ENCODE results near the gene IFT57. TPM values are rescaled to one million over a fixed set of nuclear protein-coding genes. Genes with fewer than 3 reads are reported as not detected.

Gene IFT57
- total and polyA plus RNA-seq, 2 of the 8 experiments (the other 6 are each of a cell fraction or from before 2014, with no cell fraction given): 15.1 to 27.8 TPM

DNA sequence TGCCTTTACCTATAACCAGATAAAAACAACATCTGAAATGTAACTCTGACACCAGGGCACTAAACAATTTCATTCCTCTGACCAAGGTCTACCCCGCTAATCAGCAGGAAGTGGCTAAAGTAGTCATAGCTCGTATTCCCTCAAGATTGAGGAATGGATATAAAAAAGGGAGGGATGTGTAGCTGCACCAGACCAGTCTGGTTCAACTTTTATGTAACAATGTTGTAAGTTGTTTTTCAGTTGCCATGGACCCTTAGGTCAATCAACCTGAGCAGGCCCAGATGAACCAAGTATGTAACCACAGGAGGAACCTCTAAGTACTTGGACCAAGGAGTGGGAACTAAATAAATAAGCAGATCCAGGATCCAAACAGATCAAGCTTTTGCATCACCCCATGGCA, 28.4 kb upstream of the IFT57 start:
- Histone ChIP-seq H3K14ac (ENCODE audit: insufficient read length) (no peak overlapping the region), H2BK120ac (replicated peaks; ENCODE audit: low read depth, low read length) (no peak overlapping the region), H4K91ac (replicated peaks; ENCODE audit: insufficient read length, low read length) (no peak overlapping the region), H3K4me1 (replicated peaks in 1 of 4; ENCODE audit: control insufficient read depth in 3 of 4, insufficient read depth in 4 of 4, low read length in 3 of 4) (no peaks in the 10 kb centered on the region), H3K56ac (replicated peaks; ENCODE audit: insufficient read length, low read depth, low read length) (no peak overlapping the region), H3K79me2 (ENCODE audit: control insufficient read depth in 1 of 2, insufficient read depth in 2 of 2, low read length in 2 of 2) (no peaks in the 10 kb centered on the region), H3K4ac (replicated peaks; ENCODE audit: insufficient read length, low read depth, low read length) (no peak overlapping the region), H3K23ac (ENCODE audit: insufficient read length) (no peak overlapping the region), H3K79me1 (ENCODE audit: low read depth, low read length) (no peaks in the 10 kb centered on the region), H4K5ac (ENCODE audit: insufficient read length, low read depth, low read length) (no peak overlapping the region), H3K9me3 (ENCODE audit: insufficient read depth in 2 of 2, low read depth in 1 of 2, low read length in 1 of 2) (no peaks in the 10 kb centered on the region), H3K18ac (ENCODE audit: extremely low read depth, low read length) (no peak overlapping the region), H2BK15ac (ENCODE audit: low read length) (no peak overlapping the region), H3K27me3 (replicated peaks in 1 of 4; ENCODE audit: control insufficient read depth in 3 of 4, extremely low read depth in 1 of 4, insufficient read depth in 3 of 4, low read length in 3 of 4) (peaks cover 0 to 1% (median 0%) of the 10 kb centered on the region in 4 experiments; a peak in 1 of 7 replicates), H2BK20ac (ENCODE audit: low read length) (no peak overlapping the region), H3K27ac (ENCODE audit: low read depth, low read length) (no peak overlapping the region), H3K9ac (replicated peaks in 1 of 4; ENCODE audit: extremely low read depth in 1 of 4, low read depth in 3 of 4, low read length in 3 of 4) (no peak overlapping the region), H3K4me2 (ENCODE audit: insufficient read depth in 1 of 2, low read depth in 2 of 2, low read length in 2 of 2) (no peak overlapping the region), H3K23me2 (ENCODE audit: low read depth, low read length) (no peaks in the 10 kb centered on the region), H2BK5ac (ENCODE audit: low read depth, low read length) (no peak overlapping the region), H2AK5ac (ENCODE audit: low read depth, low read length) (no peak overlapping the region), H2AFZ (ENCODE audit: low read length) (no peak overlapping the region; the same call in 1 of the 2 replicates), H4K8ac (ENCODE audit: extremely low read depth, insufficient read depth, low read length) (no peak overlapping the region), H4K20me1 (replicated peaks in 1 of 2; ENCODE audit: control insufficient read depth in 1 of 2, insufficient read depth in 2 of 2, low read length in 2 of 2) (no peaks in the 10 kb centered on the region), H2BK12ac (ENCODE audit: low read depth, low read length) (no peak overlapping the region), H3K36me3 (ENCODE audit: control insufficient read depth in 2 of 4, insufficient read depth in 4 of 4, low read length in 3 of 4) (no peaks in the 10 kb centered on the region), H3K4me3 (ENCODE audit: extremely low read depth in 1 of 4, insufficient read depth in 2 of 4, low read depth in 3 of 4, low read length in 4 of 4) (no peak overlapping the region)
- DNase-seq (ENCODE audit: low read depth in 1 of 2, low spot score in 2 of 2): no peak
- POLR2A ChIA-PET (ENCODE audit: partially characterized antibody): no interaction called here
- WGBS, 2 experiments (ENCODE audit: extremely low coverage in 1 of 2, insufficient coverage in 1 of 2, insufficient read length in 1 of 2, insufficient replicate concordance in 2 of 2, low coverage in 1 of 2, low lambda C conversion rate in 2 of 2, missing lambda C conversion rate in 1 of 2): 97% methylated on average over 2 of the region's 2 CpGs; no CpG with 5 or more reads in 1 of the 2 experiments
- CTCF ChIA-PET (ENCODE audit: partially characterized antibody): interaction anchor here (1.2 to 1.3 kb wide), 2 partner anchors 72 to 302 kb away, joined by 3 read pairs; no protein-coding TSS in a partner anchor
- no peak for FAIRE-seq
- TF ChIP-seq, protein P1, sequence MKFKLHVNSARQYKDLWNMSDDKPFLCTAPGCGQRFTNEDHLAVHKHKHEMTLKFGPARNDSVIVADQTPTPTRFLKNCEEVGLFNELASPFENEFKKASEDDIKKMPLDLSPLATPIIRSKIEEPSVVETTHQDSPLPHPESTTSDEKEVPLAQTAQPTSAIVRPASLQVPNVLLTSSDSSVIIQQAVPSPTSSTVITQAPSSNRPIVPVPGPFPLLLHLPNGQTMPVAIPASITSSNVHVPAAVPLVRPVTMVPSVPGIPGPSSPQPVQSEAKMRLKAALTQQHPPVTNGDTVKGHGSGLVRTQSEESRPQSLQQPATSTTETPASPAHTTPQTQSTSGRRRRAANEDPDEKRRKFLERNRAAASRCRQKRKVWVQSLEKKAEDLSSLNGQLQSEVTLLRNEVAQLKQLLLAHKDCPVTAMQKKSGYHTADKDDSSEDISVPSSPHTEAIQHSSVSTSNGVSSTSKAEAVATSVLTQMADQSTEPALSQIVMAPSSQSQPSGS (IDR thresholded peaks at IDR 0.05; ENCODE audit: low read length): no peak
- TF ChIP-seq SRF (IDR thresholded peaks at IDR 0.05; ENCODE audit: low read depth, low read length) (no peak), SP2 (IDR thresholded peaks at IDR 0.05; ENCODE audit: low read length) (no peak), RFX5 (IDR thresholded peaks at IDR 0.05; ENCODE audit: borderline replicate concordance, low read depth, low read length) (no peak), USF2 (IDR thresholded peaks at IDR 0.05; ENCODE audit: low read length) (no peak), CHD1 (IDR thresholded peaks at IDR 0.05; ENCODE audit: low read depth, low read length) (no peak), KDM5A (IDR thresholded peaks at IDR 0.05; ENCODE audit: low read length) (no peak), TAF1 (IDR thresholded peaks at IDR 0.05; ENCODE audit: low read depth, low read length) (no peak), EZH2 (IDR thresholded peaks at IDR 0.05; ENCODE audit: low read depth, low read length, severe bottlenecking) (no peak), JUND (IDR thresholded peaks at IDR 0.05; ENCODE audit: low read length) (no peak), POLR2A (IDR thresholded peaks at IDR 0.05; ENCODE audit: control extremely low read depth in 1 of 2, low read depth in 2 of 2, low read length in 2 of 2) (no peak), CBX5 (IDR thresholded peaks at IDR 0.05; ENCODE audit: low read depth, low read length) (no peak)
